HepG2 (cell line): ENCODE measurements around the gene ESYT2.

Experiments used
- CTCF ChIP-seq: sonication (generic); formaldehyde crosslinking; IDR thresholded peaks from 2 replicates; pipeline ENCODE4 v1.5.0; 2020; ENCODE audit warnings: mild to moderate bottlenecking, missing genetic modification reagents, moderate library complexity
- ZFP91 ChIP-seq: sonication (generic); formaldehyde crosslinking; IDR thresholded peaks from 2 replicates; pipeline ENCODE4 v1.9.0; 2022; ENCODE audit warnings: missing genetic modification reagents, mild to moderate bottlenecking, borderline replicate concordance

GRCh38 chr7:158811894-158812293 lies 17.4 kb downstream of the ESYT2 start:
- no peak for TF ChIP-seq CTCF (CRISPR knock-in tag)
- TF ChIP-seq ZFP91 (CRISPR knock-in tag): no peak
